PC-3 (cell line): ENCODE results near the gene MEX3B. TPM values are rescaled to one million over a fixed set of nuclear protein-coding genes. Genes with fewer than 3 reads are reported as not detected.

Experiments used
- ATAC-seq: fragments of 200-7000 bp; cut with Tn5 transposase; 2 replicates; pipeline ENCODE4 v1.9.1; 2020; ENCODE audit warnings: mild to moderate bottlenecking, moderate library complexity
- BruUV-seq: library from RNA; stranded (reverse); fragments of 400-500 nt; replicated peaks from 2 replicates; lab custom pipeline; 2021; lab: Mats Ljungman, UMichigan
- CTCF ChIA-PET: fragments of 300-600 bp; sonication (Branson Sonifier 250); formaldehyde crosslinking; loops from one replicate; lab custom pipeline; 2022; ENCODE audit warnings: antibody characterized with exemption; lab: Charles Lee
- POLR2A ChIA-PET: fragments of 300-600 bp; sonication (Branson Sonifier 250); formaldehyde crosslinking; loops from one replicate; lab custom pipeline; 2022; ENCODE audit warnings: antibody characterized with exemption; ENCODE audit not compliant: unreplicated experiment; lab: Charles Lee
- DNase-seq: peaks from one replicate; pipeline ENCODE4 v3.0.0-alpha.2; 2015
- H2AFZ ChIP-seq: fragments of 300-600 bp; sonication (generic); 2 replicates; pipeline ENCODE4 v1.6.0; 2016; ENCODE audit warnings: antibody characterized with exemption, low read length
- H3F3A ChIP-seq: fragments of 300-600 bp; sonication (generic); one replicate; pipeline ENCODE4 v1.6.0; 2017; ENCODE audit warnings: antibody characterized with exemption, low read length, control low read depth, mild to moderate bottlenecking; ENCODE audit not compliant: unreplicated experiment
- H3K27ac ChIP-seq: fragments of 300-600 bp; sonication (generic); 2 replicates; pipeline ENCODE4 v1.5.1; 2016; ENCODE audit warnings: mild to moderate bottlenecking, low read length
- H3K27me3 ChIP-seq: fragments of 300-600 bp; sonication (generic); 2 replicates; pipeline ENCODE4 v1.6.1; 2016; ENCODE audit warnings: low read length, mixed read lengths
- H3K36me3 ChIP-seq: fragments of 300-600 bp; sonication (generic); 2 replicates; pipeline ENCODE4 v1.6.1; 2016; ENCODE audit warnings: low read depth, mixed run types, low read length, mixed read lengths
- H3K4me1 ChIP-seq: fragments of 300-600 bp; sonication (generic); 2 replicates; pipeline ENCODE4 v1.5.1; 2016; ENCODE audit warnings: low read length; ENCODE audit not compliant: insufficient read depth
- H3K4me2 ChIP-seq: fragments of 300-600 bp; sonication (generic); 2 replicates; pipeline ENCODE4 v1.6.0; 2016; ENCODE audit warnings: low read length
- H3K4me3 ChIP-seq: fragments of 300-600 bp; sonication (generic); 2 replicates; pipeline ENCODE4 v1.5.1; 2016; ENCODE audit warnings: mild to moderate bottlenecking, low read length, mixed read lengths
- H3K79me2 ChIP-seq: fragments of 300-600 bp; sonication (generic); 2 replicates; pipeline ENCODE4 v1.6.1; 2017; ENCODE audit warnings: low read length, mixed read lengths
- H3K9ac ChIP-seq: fragments of 300-600 bp; sonication (generic); 2 replicates; pipeline ENCODE4 v1.6.0; 2016; ENCODE audit warnings: mild to moderate bottlenecking, low read length
- H3K9me2 ChIP-seq: fragments of 300-600 bp; sonication (generic); replicated peaks from 2 replicates; pipeline ENCODE4 v1.6.1; 2016; ENCODE audit warnings: mixed run types, low read length, mixed read lengths
- H3K9me3 ChIP-seq: fragments of 300-600 bp; sonication (generic); 2 replicates; pipeline ENCODE4 v1.6.1; 2016; ENCODE audit warnings: low read length, mixed read lengths
- H4K20me1 ChIP-seq: fragments of 300-600 bp; sonication (generic); 2 replicates; pipeline ENCODE4 v1.6.1; 2016; ENCODE audit warnings: low read length, mixed read lengths
- CTCF ChIP-seq: fragments of 300-600 bp; sonication (generic); conservative IDR thresholded peaks from 2 replicates; pipeline ENCODE4 v1.5.1; 2017; ENCODE audit warnings: antibody characterized with exemption, low read depth, mild to moderate bottlenecking, low read length
- EZH2 ChIP-seq: fragments of 300-600 bp; sonication (generic); IDR thresholded peaks from one replicate; pipeline ENCODE4 v1.6.1; 2017; ENCODE audit warnings: antibody characterized with exemption, mild to moderate bottlenecking, low read length; ENCODE audit not compliant: unreplicated experiment
- EZH2phosphoT487 ChIP-seq: fragments of 300-600 bp; sonication (generic); IDR thresholded peaks from 2 replicates; pipeline ENCODE4 v1.6.1; 2018; ENCODE audit warnings: mild to moderate bottlenecking, antibody characterized with exemption, low read length, borderline replicate concordance
- intact Hi-C: fragments of 100-400 bp; cut with micrococcal nuclease; formaldehyde crosslinking; loops from 2 replicates; pipeline ENCODE4 v1.9.0; 2023
- total RNA-seq: library from RNA; depleted of rRNA; stranded (reverse); fragments of >200 nt; gene quantifications from 2 replicates; pipeline ENCODE4 v1.2.3, GENCODE V29; 2014

MEX3B gene
- total RNA-seq, 1 experiment from 2014 or later: 0.58 TPM

GRCh38 chr15:82081914-82082762 lies 36.3 kb upstream of the MEX3B start:
- Histone ChIP-seq H3K9ac (no peak overlapping the region), H4K20me1 (no peaks in the 10 kb centered on the region), H3K9me3 (no peaks in the 10 kb centered on the region), H3K4me1 (peaks cover 13% of the 10 kb centered on the region), H3K4me3 (no peak overlapping the region), H3K27me3 (peaks cover 14% of the 10 kb centered on the region), H3K4me2 (peak overlapping the region; percentile 18; the same call in 1 of the 2 replicates), H3K79me2 (no peaks in the 10 kb centered on the region), H3K36me3 (no peaks in the 10 kb centered on the region), H3K27ac (no peak overlapping the region), H3F3A (no peaks in the 10 kb centered on the region), H2AFZ (no peak overlapping the region; the same call in 1 of the 2 replicates), H3K9me2 (no peaks in the 10 kb centered on the region)
- TF ChIP-seq EZH2phosphoT487: no peak
- TF ChIP-seq CTCF: peak; percentile 45
- no peak for TF ChIP-seq EZH2
- ChIA-PET CTCF (interaction anchor here (0.9 kb wide), 1 partner anchor 20 kb away, joined by 6 read pairs; no protein-coding TSS in a partner anchor), POLR2A (no interaction called here)
- intact Hi-C loops: no loop called here
- no TSS peak for BruUV-seq
- ATAC-seq (peak; percentile 99), DNase-seq (peak; percentile 68)

GRCh38 chr15:82080774-82081173 lies 35.0 kb upstream of the MEX3B start:
- Histone ChIP-seq H3K4me1 (peaks cover 13% of the 10 kb centered on the region), H3K79me2 (no peaks in the 10 kb centered on the region), H3F3A (no peaks in the 10 kb centered on the region), H2AFZ (no peak overlapping the region), H3K9ac (no peak overlapping the region), H3K4me3 (no peak overlapping the region), H3K36me3 (no peaks in the 10 kb centered on the region), H3K9me2 (no peaks in the 10 kb centered on the region), H4K20me1 (no peaks in the 10 kb centered on the region), H3K9me3 (no peaks in the 10 kb centered on the region), H3K27ac (no peak overlapping the region), H3K27me3 (peaks cover 14% of the 10 kb centered on the region), H3K4me2 (no peak overlapping the region)
- no peak for ATAC-seq
- DNase-seq: no peak
- BruUV-seq: no TSS peak
- ChIA-PET POLR2A (no interaction called here), CTCF (no interaction called here)
- intact Hi-C loops: no loop called here
- no peak for TF ChIP-seq CTCF
- no peak for TF ChIP-seq EZH2phosphoT487

GRCh38 chr15:82079736-82080135 lies 33.9 kb upstream of the MEX3B start:
- H3K4me3 ChIP-seq: no peak overlapping the region
- H3F3A ChIP-seq: no peaks in the 10 kb centered on the region
- no peak overlapping the region for H3K9ac ChIP-seq
- H3K27me3 ChIP-seq: peaks cover 14% of the 10 kb centered on the region
- no peaks in the 10 kb centered on the region for H3K36me3 ChIP-seq
- no peaks in the 10 kb centered on the region for H3K9me2 ChIP-seq
- no peaks in the 10 kb centered on the region for H3K9me3 ChIP-seq
- POLR2A ChIA-PET: no interaction called here
- H4K20me1 ChIP-seq: no peaks in the 10 kb centered on the region
- CTCF ChIA-PET: no interaction called here
- H3K4me1 ChIP-seq: peaks cover 13% of the 10 kb centered on the region
- H2AFZ ChIP-seq: no peak overlapping the region
- no peak overlapping the region for H3K4me2 ChIP-seq
- BruUV-seq: no TSS peak
- TF ChIP-seq EZH2phosphoT487 (no peak), EZH2 (no peak), CTCF (no peak)
- intact Hi-C loops: no loop called here
- no peak for DNase-seq
- ATAC-seq: no peak
- H3K27ac ChIP-seq: no peak overlapping the region
- H3K79me2 ChIP-seq: no peaks in the 10 kb centered on the region
